ENCODE measurements around the gene RNASE13.

DNA sequence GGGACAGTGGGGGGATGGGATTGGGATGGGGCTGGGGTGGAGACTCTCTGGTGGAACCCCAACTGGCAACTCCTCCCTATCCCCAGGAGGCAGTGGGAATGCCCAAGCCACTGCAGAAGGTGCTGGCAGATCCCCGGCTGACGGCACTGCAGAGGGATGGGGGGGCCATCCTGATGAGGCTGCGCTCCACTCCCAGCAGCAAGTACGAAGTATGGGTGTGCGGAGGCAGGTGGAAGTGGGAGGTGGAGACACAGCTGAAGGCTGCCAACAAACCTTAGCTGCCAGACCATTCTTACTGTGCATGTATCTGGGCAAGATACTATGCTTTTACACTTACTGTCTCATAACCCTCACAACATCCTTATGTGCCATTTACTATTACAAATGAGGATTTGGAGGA, 43.7 kb upstream of the RNASE13 start:
- TF ChIP-seq, protein P1, sequence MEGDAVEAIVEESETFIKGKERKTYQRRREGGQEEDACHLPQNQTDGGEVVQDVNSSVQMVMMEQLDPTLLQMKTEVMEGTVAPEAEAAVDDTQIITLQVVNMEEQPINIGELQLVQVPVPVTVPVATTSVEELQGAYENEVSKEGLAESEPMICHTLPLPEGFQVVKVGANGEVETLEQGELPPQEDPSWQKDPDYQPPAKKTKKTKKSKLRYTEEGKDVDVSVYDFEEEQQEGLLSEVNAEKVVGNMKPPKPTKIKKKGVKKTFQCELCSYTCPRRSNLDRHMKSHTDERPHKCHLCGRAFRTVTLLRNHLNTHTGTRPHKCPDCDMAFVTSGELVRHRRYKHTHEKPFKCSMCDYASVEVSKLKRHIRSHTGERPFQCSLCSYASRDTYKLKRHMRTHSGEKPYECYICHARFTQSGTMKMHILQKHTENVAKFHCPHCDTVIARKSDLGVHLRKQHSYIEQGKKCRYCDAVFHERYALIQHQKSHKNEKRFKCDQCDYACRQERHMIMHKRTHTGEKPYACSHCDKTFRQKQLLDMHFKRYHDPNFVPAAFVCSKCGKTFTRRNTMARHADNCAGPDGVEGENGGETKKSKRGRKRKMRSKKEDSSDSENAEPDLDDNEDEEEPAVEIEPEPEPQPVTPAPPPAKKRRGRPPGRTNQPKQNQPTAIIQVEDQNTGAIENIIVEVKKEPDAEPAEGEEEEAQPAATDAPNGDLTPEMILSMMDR (IDR thresholded peaks at IDR 0.05), result no peak
- no peak for TF ChIP-seq POLR2A (IDR thresholded peaks at IDR 0.05)

Measured in Peyer's patch (tissue), 4 donors.